SK-N-SH (cell line): ENCODE results near the gene TMEM131.

Experiments
- CTCF ChIP-seq: fragments of 200-600 bp; sonication (generic); IDR thresholded peaks from 2 replicates; pipeline ENCODE4 v1.6.1; 2017; ENCODE audit warnings: antibody characterized with exemption, mild to moderate bottlenecking, moderate library complexity
- EP300 ChIP-seq, 2 experiments: IDR thresholded peaks; 2 replicates each; pipeline versions ENCODE4 v1.4.0 to v1.6.1; 2012; ENCODE audit warnings: borderline replicate concordance in 1 of 2, low read depth in 1 of 2, low read length in 1 of 2
- NFIC ChIP-seq: IDR thresholded peaks from 2 replicates; pipeline ENCODE4 v1.4.0; 2012; ENCODE audit warnings: borderline replicate concordance
- PBX3 ChIP-seq: IDR thresholded peaks from 2 replicates; pipeline ENCODE4; 2012
- RCOR1 ChIP-seq: fragments of 150-350 bp; IDR thresholded peaks from 2 replicates; pipeline ENCODE4 v1.6.1; 2017; ENCODE audit warnings: antibody characterized with exemption, low read length
- SMC3 ChIP-seq: IDR thresholded peaks from 2 replicates; pipeline ENCODE4 v1.6.1; 2012; ENCODE audit warnings: low read depth, low read length, improper control_type of control experiment
- YY1 ChIP-seq: IDR thresholded peaks from 2 replicates; pipeline ENCODE4 v1.4.0; 2012; ENCODE audit warnings: low read depth, mild to moderate bottlenecking

- TF ChIP-seq CTCF: peak; percentile 31
- no peak for TF ChIP-seq YY1
- TF ChIP-seq RCOR1: no peak
- TF ChIP-seq NFIC: no peak
- no peak for TF ChIP-seq SMC3
- no peak for TF ChIP-seq PBX3
- TF ChIP-seq EP300 (IDR thresholded peaks at IDR 0.05; ENCODE audit: borderline replicate concordance in 1 of 2, low read depth in 1 of 2, low read length in 1 of 2): no peak
Observed at GRCh38 chr2:97774425-97774824, 221.3 kb downstream of the TMEM131 start.
